Mucosa of descending colon (tissue), 3 donors: Measurements from ENCODE around the gene PLXNA4. TPM values are rescaled to one million over a fixed set of nuclear protein-coding genes. Genes with fewer than 3 reads are reported as not detected.
A peak's percentile ranks its signal among the peaks of the same experiment; 100 is the strongest.

Experiments
- ATAC-seq: fragments of 200-7000 bp; cut with Tn5 transposase; one replicate; pipeline ENCODE4 v1.9.1; 2020; ENCODE audit warnings: mild to moderate bottlenecking, moderate library complexity
- DNase-seq, 3 donors: peaks; one replicate each; pipeline ENCODE4 v3.0.0-alpha.2; 2020
- H3K36me3 ChIP-seq: fragments of 200-600 bp; one replicate; pipeline ENCODE4 v1.8.0; 2021; ENCODE audit warnings: low read depth, mild to moderate bottlenecking
- H3K4me1 ChIP-seq: fragments of 200-600 bp; one replicate; pipeline ENCODE4 v1.8.0; 2021; ENCODE audit warnings: low read depth, mild to moderate bottlenecking
- H3K4me3 ChIP-seq: fragments of 200-600 bp; one replicate; pipeline ENCODE4 v1.8.0; 2021; ENCODE audit warnings: mild to moderate bottlenecking
- H3K9me3 ChIP-seq: fragments of 200-600 bp; one replicate; pipeline ENCODE4 v1.8.0; 2021; ENCODE audit warnings: mild to moderate bottlenecking
- CTCF ChIP-seq: fragments of 200-600 bp; IDR thresholded peaks from one replicate; pipeline ENCODE4 v1.8.0; 2022; ENCODE audit warnings: antibody characterized with exemption, mild to moderate bottlenecking
- intact Hi-C, 2 donors: fragments of 100-400 bp; cut with DNase I in 1 of 2; cut with micrococcal nuclease in 1 of 2; formaldehyde crosslinking; loops; one replicate each; pipeline versions ENCODE4 v1.11.0 to v1.11.1; 2022; cut with DNase I, micrococcal nuclease
- total RNA-seq, 3 donors: library from RNA; stranded (reverse); fragmentation: NEBNext Ultra II Directional in 2 of 3; extraction: Animal tissue kit (Norgen Biotek cat#: 25700) in 2 of 3; gene quantifications; one replicate each; pipeline versions ENCODE4 v1.2.1 to v1.2.4, GENCODE V29; 2021 to 2023
- donor health status: DM: no; HTN: no; CAD: no; lungs with moderate emphysema.
- donor health status: DM: no; HTN: no; CAD: no.
- donor health status: DM: no; HTN: yes; CAD: no.

Gene PLXNA4
- total RNA-seq, 3 donors from 2014 or later, result 0.78 to 3.5 (median 2.7) TPM

- no peaks in the 10 kb centered on the region for H3K9me3 ChIP-seq
- H3K4me1 ChIP-seq, result no peaks in the 10 kb centered on the region
- DNase-seq (no peak), ATAC-seq (no peak)
- intact Hi-C loops, result no loop called here
- no peak overlapping the region for H3K4me3 ChIP-seq
- TF ChIP-seq CTCF, result no peak
- no peaks in the 10 kb centered on the region for H3K36me3 ChIP-seq
These were observed 42.7 kb upstream of the PLXNA4 start for GRCh38 chr7:132618956-132619305.

GRCh38 chr7:132618271-132618955 lies 42.1 kb upstream of the PLXNA4 start:
- Histone ChIP-seq H3K4me3 (no peak overlapping the region), H3K4me1 (no peaks in the 10 kb centered on the region), H3K36me3 (no peaks in the 10 kb centered on the region), H3K9me3 (no peaks in the 10 kb centered on the region)
- intact Hi-C loops, result no loop called here
- ATAC-seq, result no peak
- no peak for TF ChIP-seq CTCF
- no peak for DNase-seq

- H3K4me1 ChIP-seq, result no peaks in the 10 kb centered on the region
- DNase-seq (peak in 2 of 3 donors; percentile 14 to 30), ATAC-seq (peak; percentile 59)
- no peaks in the 10 kb centered on the region for H3K36me3 ChIP-seq
- no peak for TF ChIP-seq CTCF
- H3K4me3 ChIP-seq, result no peak overlapping the region
- intact Hi-C loops, result no loop called here
- no peaks in the 10 kb centered on the region for H3K9me3 ChIP-seq
These were observed 38.4 kb upstream of the PLXNA4 start for GRCh38 chr7:132614428-132615318.

- no peak for TF ChIP-seq CTCF
- Histone ChIP-seq H3K36me3 (no peaks in the 10 kb centered on the region), H3K4me3 (no peak overlapping the region), H3K9me3 (no peaks in the 10 kb centered on the region), H3K4me1 (no peaks in the 10 kb centered on the region)
- ATAC-seq (no peak), DNase-seq (no peak)
- intact Hi-C loops, result no loop called here
These were observed 37.5 kb upstream of the PLXNA4 start for GRCh38 chr7:132613737-132614136.

- Histone ChIP-seq H3K4me3 (no peak overlapping the region), H3K4me1 (no peaks in the 10 kb centered on the region), H3K36me3 (no peaks in the 10 kb centered on the region), H3K9me3 (no peaks in the 10 kb centered on the region)
- intact Hi-C loops, result no loop called here
- ATAC-seq (no peak), DNase-seq (no peak)
- TF ChIP-seq CTCF, result no peak
These were observed 34.7 kb upstream of the PLXNA4 start for GRCh38 chr7:132610995-132611394.
